ENCODE data around the gene SLC25A13.

DNA sequence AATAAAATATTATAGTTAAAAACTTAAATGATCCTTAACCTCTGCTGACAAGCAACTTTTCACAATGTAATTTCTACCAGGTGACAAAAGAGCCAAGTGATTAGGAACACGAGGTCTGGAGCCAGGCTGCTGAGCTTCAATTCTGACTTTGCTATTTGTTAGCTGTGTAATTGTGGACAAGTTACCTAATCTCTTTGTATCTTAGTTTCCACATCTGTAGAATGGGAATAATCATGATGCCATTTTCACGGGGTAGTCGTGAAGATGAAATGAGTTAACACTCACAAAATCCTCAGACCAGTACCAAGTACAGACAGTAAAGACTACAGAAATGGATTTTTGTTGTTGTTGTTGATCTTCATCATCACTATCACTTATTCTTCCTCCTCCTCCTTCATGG lies 144.5 kb downstream of the SLC25A13 start:
- TF ChIP-seq, protein P1, sequence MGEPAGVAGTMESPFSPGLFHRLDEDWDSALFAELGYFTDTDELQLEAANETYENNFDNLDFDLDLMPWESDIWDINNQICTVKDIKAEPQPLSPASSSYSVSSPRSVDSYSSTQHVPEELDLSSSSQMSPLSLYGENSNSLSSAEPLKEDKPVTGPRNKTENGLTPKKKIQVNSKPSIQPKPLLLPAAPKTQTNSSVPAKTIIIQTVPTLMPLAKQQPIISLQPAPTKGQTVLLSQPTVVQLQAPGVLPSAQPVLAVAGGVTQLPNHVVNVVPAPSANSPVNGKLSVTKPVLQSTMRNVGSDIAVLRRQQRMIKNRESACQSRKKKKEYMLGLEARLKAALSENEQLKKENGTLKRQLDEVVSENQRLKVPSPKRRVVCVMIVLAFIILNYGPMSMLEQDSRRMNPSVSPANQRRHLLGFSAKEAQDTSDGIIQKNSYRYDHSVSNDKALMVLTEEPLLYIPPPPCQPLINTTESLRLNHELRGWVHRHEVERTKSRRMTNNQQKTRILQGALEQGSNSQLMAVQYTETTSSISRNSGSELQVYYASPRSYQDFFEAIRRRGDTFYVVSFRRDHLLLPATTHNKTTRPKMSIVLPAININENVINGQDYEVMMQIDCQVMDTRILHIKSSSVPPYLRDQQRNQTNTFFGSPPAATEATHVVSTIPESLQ (CRISPR knock-in tag; IDR thresholded peaks at IDR 0.05) = no peak
- TF ChIP-seq, protein P2, sequence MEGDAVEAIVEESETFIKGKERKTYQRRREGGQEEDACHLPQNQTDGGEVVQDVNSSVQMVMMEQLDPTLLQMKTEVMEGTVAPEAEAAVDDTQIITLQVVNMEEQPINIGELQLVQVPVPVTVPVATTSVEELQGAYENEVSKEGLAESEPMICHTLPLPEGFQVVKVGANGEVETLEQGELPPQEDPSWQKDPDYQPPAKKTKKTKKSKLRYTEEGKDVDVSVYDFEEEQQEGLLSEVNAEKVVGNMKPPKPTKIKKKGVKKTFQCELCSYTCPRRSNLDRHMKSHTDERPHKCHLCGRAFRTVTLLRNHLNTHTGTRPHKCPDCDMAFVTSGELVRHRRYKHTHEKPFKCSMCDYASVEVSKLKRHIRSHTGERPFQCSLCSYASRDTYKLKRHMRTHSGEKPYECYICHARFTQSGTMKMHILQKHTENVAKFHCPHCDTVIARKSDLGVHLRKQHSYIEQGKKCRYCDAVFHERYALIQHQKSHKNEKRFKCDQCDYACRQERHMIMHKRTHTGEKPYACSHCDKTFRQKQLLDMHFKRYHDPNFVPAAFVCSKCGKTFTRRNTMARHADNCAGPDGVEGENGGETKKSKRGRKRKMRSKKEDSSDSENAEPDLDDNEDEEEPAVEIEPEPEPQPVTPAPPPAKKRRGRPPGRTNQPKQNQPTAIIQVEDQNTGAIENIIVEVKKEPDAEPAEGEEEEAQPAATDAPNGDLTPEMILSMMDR (IDR thresholded peaks at IDR 0.05) = no peak
- TF ChIP-seq, protein P3, sequence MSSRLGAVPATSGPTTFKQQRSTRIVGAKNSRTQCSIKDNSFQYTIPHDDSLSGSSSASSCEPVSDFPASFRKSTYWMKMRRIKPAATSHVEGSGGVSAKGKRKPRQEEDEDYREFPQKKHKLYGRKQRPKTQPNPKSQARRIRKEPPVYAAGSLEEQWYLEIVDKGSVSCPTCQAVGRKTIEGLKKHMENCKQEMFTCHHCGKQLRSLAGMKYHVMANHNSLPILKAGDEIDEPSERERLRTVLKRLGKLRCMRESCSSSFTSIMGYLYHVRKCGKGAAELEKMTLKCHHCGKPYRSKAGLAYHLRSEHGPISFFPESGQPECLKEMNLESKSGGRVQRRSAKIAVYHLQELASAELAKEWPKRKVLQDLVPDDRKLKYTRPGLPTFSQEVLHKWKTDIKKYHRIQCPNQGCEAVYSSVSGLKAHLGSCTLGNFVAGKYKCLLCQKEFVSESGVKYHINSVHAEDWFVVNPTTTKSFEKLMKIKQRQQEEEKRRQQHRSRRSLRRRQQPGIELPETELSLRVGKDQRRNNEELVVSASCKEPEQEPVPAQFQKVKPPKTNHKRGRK (CRISPR knock-in tag; IDR thresholded peaks at IDR 0.05; ENCODE audit: borderline replicate concordance) = no peak
- TF ChIP-seq ZNF263 (CRISPR knock-in tag; IDR thresholded peaks at IDR 0.05; ENCODE audit: low read depth) (no peak), PRRX2 (CRISPR knock-in tag; IDR thresholded peaks at IDR 0.05) (no peak)
- TF ChIP-seq, protein P4, sequence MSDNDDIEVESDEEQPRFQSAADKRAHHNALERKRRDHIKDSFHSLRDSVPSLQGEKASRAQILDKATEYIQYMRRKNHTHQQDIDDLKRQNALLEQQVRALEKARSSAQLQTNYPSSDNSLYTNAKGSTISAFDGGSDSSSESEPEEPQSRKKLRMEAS (CRISPR knock-in tag; IDR thresholded peaks at IDR 0.05) = no peak
